Ascending aorta (tissue), 2 donors: Measurements from ENCODE around the gene C1orf21. TPM values are rescaled to one million over a fixed set of nuclear protein-coding genes. Genes with fewer than 3 reads are reported as not detected.

ENCODE experiments used
- DNase-seq, 2 donors: peaks; one replicate each; pipeline ENCODE4 v3.0.0-alpha.2; 2019; ENCODE audit warnings: low spot score in 2 of 2
- H3K27ac ChIP-seq, 2 donors: fragments of 200-600 bp; sonication (generic); one replicate each; pipeline ENCODE4 v1.5.1; 2016 to 2017; ENCODE audit warnings: mild to moderate bottlenecking in 1 of 2
- H3K27me3 ChIP-seq: fragments of 200-600 bp; sonication (generic); one replicate; pipeline ENCODE4 v1.5.1; 2017
- H3K36me3 ChIP-seq, 2 donors: fragments of 200-600 bp; sonication (generic); one replicate each; pipeline ENCODE4 v1.5.1; 2016
- H3K4me1 ChIP-seq, 2 donors: fragments of 200-600 bp; sonication (generic); one replicate each; pipeline ENCODE4 v1.5.1; 2016 to 2017; ENCODE audit warnings: mild to moderate bottlenecking in 1 of 2
- H3K4me3 ChIP-seq, 2 donors: fragments of 200-600 bp; sonication (generic); one replicate each; pipeline ENCODE4 v1.5.1; 2016 to 2017; ENCODE audit warnings: mild to moderate bottlenecking in 1 of 2
- H3K9me3 ChIP-seq, 2 donors: fragments of 200-600 bp; sonication (generic); one replicate each; pipeline ENCODE4 v1.5.1; 2016
- CTCF ChIP-seq, 3 experiments: fragments of 200-600 bp in 2 of 3; fragments of 450-650 bp in 1 of 3; sonication (generic) in 2 of 3; IDR thresholded peaks; one replicate each; pipeline ENCODE4 v1.5.1; 2016 to 2019; ENCODE audit warnings: antibody characterized with exemption in 3 of 3, mild to moderate bottlenecking in 1 of 3, moderate library complexity in 1 of 3
- intact Hi-C: fragments of 100-400 bp; cut with DNase I; formaldehyde crosslinking; loops from one replicate; pipeline ENCODE4 v1.15.1; 2023
- total RNA-seq: library from RNA; depleted of rRNA; stranded (reverse); fragments of >200 nt; gene quantifications from one replicate; pipeline ENCODE4 v1.1.0, GENCODE V29; 2016

The C1orf21 gene
- total RNA-seq, 1 donor from 2014 or later, result 21.8 TPM

- no peak overlapping the region for H3K27ac ChIP-seq
- no peaks in the 10 kb centered on the region for H3K36me3 ChIP-seq
- no peak for TF ChIP-seq CTCF (IDR thresholded peaks at IDR 0.05)
- no peak for DNase-seq
- no peaks in the 10 kb centered on the region for H3K9me3 ChIP-seq
- H3K4me1 ChIP-seq, result peaks cover 0 to 2% of the 10 kb centered on the region in 2 donors
- intact Hi-C loops, result no loop called here
- no peak overlapping the region for H3K4me3 ChIP-seq
- no peaks in the 10 kb centered on the region for H3K27me3 ChIP-seq
Measured at GRCh38 chr1:184616504-184616903, 229.7 kb downstream of the C1orf21 start.

GRCh38 chr1:184617433-184618029 lies 230.7 kb downstream of the C1orf21 start:
- Histone ChIP-seq H3K36me3 (no peaks in the 10 kb centered on the region), H3K9me3 (no peaks in the 10 kb centered on the region), H3K4me3 (no peak overlapping the region), H3K27ac (no peak overlapping the region), H3K27me3 (no peaks in the 10 kb centered on the region), H3K4me1 (peaks cover 0 to 12% of the 10 kb centered on the region in 2 donors)
- no peak for TF ChIP-seq CTCF (IDR thresholded peaks at IDR 0.05)
- DNase-seq, result no peak
- intact Hi-C loops, result no loop called here

GRCh38 chr1:184618851-184619250 lies 232.0 kb downstream of the C1orf21 start:
- peaks cover 0 to 16% of the 10 kb centered on the region in 2 donors for H3K4me1 ChIP-seq
- intact Hi-C loops, result no loop called here
- no peak for TF ChIP-seq CTCF (IDR thresholded peaks at IDR 0.05)
- H3K9me3 ChIP-seq, result no peaks in the 10 kb centered on the region
- no peaks in the 10 kb centered on the region for H3K27me3 ChIP-seq
- H3K4me3 ChIP-seq, result no peak overlapping the region
- no peaks in the 10 kb centered on the region for H3K36me3 ChIP-seq
- no peak overlapping the region for H3K27ac ChIP-seq
- DNase-seq, result no peak

- no peak overlapping the region for H3K4me3 ChIP-seq
- intact Hi-C loops, result no loop called here
- DNase-seq, result peak in 1 of 2 donors; percentile 54
- H3K36me3 ChIP-seq, result no peaks in the 10 kb centered on the region
- H3K27me3 ChIP-seq, result no peaks in the 10 kb centered on the region
- no peak for TF ChIP-seq CTCF (IDR thresholded peaks at IDR 0.05)
- peak overlapping the region; percentile 34 to 62 for H3K27ac ChIP-seq
- H3K9me3 ChIP-seq, result no peaks in the 10 kb centered on the region
- H3K4me1 ChIP-seq, result peaks cover 0 to 16% of the 10 kb centered on the region in 2 donors
Measured at GRCh38 chr1:184620469-184620868, 233.6 kb downstream of the C1orf21 start.

- Histone ChIP-seq H3K36me3 (no peaks in the 10 kb centered on the region), H3K27me3 (no peaks in the 10 kb centered on the region), H3K4me3 (no peak overlapping the region), H3K27ac (peak overlapping the region; percentile 59 to 62), H3K9me3 (no peaks in the 10 kb centered on the region), H3K4me1 (peaks cover 0 to 16% of the 10 kb centered on the region in 2 donors)
- intact Hi-C loops, result no loop called here
- TF ChIP-seq CTCF (IDR thresholded peaks at IDR 0.05), result no peak
- no peak for DNase-seq
Measured at GRCh38 chr1:184621260-184621659, 234.4 kb downstream of the C1orf21 start.
